H1 (cell line): Measurements from ENCODE around the gene ZBTB1. TPM values are rescaled to one million over a fixed set of nuclear protein-coding genes. Genes with fewer than 3 reads are reported as not detected.

Experiments
- CTCF ChIA-PET: fragments of 300-600 bp; sonication (Branson Sonifier 250); formaldehyde crosslinking; loops from one replicate; lab custom pipeline; 2021; ENCODE audit not compliant: partially characterized antibody; lab: Charles Lee
- POLR2A ChIA-PET: fragments of 300-600 bp; sonication (Branson Sonifier 250); formaldehyde crosslinking; loops from one replicate; lab custom pipeline; 2021; ENCODE audit warnings: inconsistent platforms; ENCODE audit not compliant: partially characterized antibody; lab: Charles Lee
- DNase-seq, 2 experiments: peaks; one replicate each; pipeline versions ENCODE4 v3.0.0 to v3.0.0-alpha.2; 2010 to 2022; ENCODE audit warnings: low spot score in 2 of 2, low read depth in 1 of 2, mixed read lengths in 1 of 2
- FAIRE-seq: peaks from 2 replicates; lab custom pipeline; 2011; peaks lifted over from hg19 to GRCh38; lab: Jason Lieb, UNC
- H2AFZ ChIP-seq: 2 replicates; pipeline ENCODE4 v1.8.1; 2012; ENCODE audit warnings: low read length, inconsistent platforms
- H2AK5ac ChIP-seq: 2 replicates; pipeline ENCODE4 v1.6.1; 2013; ENCODE audit warnings: low read depth, low read length
- H2BK120ac ChIP-seq: replicated peaks from 2 replicates; pipeline ENCODE3; 2013; ENCODE audit warnings: low read depth, low read length, inconsistent platforms
- H2BK12ac ChIP-seq: 2 replicates; pipeline ENCODE4 v1.6.1; 2013; ENCODE audit warnings: low read depth, low read length
- H2BK15ac ChIP-seq: 2 replicates; pipeline ENCODE4 v1.6.1; 2013; ENCODE audit warnings: low read length
- H2BK20ac ChIP-seq: 2 replicates; pipeline ENCODE4 v1.6.1; 2013; ENCODE audit warnings: low read length
- H2BK5ac ChIP-seq: 2 replicates; pipeline ENCODE4 v1.6.1; 2013; ENCODE audit warnings: low read depth, low read length
- H3K14ac ChIP-seq: 2 replicates; pipeline ENCODE4 v1.6.1; 2013; ENCODE audit warnings: inconsistent platforms; ENCODE audit not compliant: insufficient read length
- H3K18ac ChIP-seq: 2 replicates; pipeline ENCODE4 v1.6.1; 2013; ENCODE audit warnings: low read length; ENCODE audit errors: extremely low read depth
- H3K23ac ChIP-seq: 2 replicates; pipeline ENCODE4 v1.6.1; 2013; ENCODE audit warnings: inconsistent platforms; ENCODE audit not compliant: insufficient read length
- H3K23me2 ChIP-seq: 2 replicates; pipeline ENCODE4 v1.6.1; 2013; ENCODE audit warnings: low read depth, low read length
- H3K27ac ChIP-seq: 2 replicates; pipeline ENCODE4 v1.6.1; 2011; ENCODE audit warnings: low read depth, low read length, inconsistent platforms
- H3K27me3 ChIP-seq, 4 experiments: replicated peaks in 1 of 4; 1 replicate in 1 of 4; 2 replicates in 3 of 4; pipeline versions ENCODE4 v1.6.1 to v1.8.1; 2011 to 2013; ENCODE audit warnings: low read length in 3 of 4, mild to moderate bottlenecking in 3 of 4, inconsistent platforms in 2 of 4, mixed read lengths in 2 of 4, moderate library complexity in 1 of 4; ENCODE audit not compliant: control insufficient read depth in 3 of 4, insufficient read depth in 3 of 4; ENCODE audit errors: extremely low read depth in 1 of 4
- H3K36me3 ChIP-seq, 4 experiments: 2 replicates each; pipeline versions ENCODE4 v1.6.1 to v1.8.1; 2011 to 2013; ENCODE audit warnings: mild to moderate bottlenecking in 4 of 4, low read length in 3 of 4, moderate library complexity in 2 of 4, control low read depth in 1 of 4, inconsistent platforms in 1 of 4; ENCODE audit not compliant: insufficient read depth in 4 of 4, control insufficient read depth in 2 of 4
- H3K4ac ChIP-seq: replicated peaks from 2 replicates; pipeline ENCODE3; 2013; ENCODE audit warnings: low read length, low read depth, mixed read lengths, inconsistent platforms; ENCODE audit not compliant: insufficient read length
- H3K4me1 ChIP-seq, 4 experiments: replicated peaks in 1 of 4; 1 replicate in 1 of 4; 2 replicates in 3 of 4; pipeline versions ENCODE4 v1.6.1 to v1.8.1; 2011 to 2013; ENCODE audit warnings: low read length in 3 of 4, inconsistent platforms in 2 of 4, mixed read lengths in 1 of 4; ENCODE audit not compliant: insufficient read depth in 4 of 4, control insufficient read depth in 3 of 4
- H3K4me2 ChIP-seq, 2 experiments: 2 replicates each; pipeline versions ENCODE4 v1.6.1 to v1.8.1; 2011 to 2013; ENCODE audit warnings: low read depth in 2 of 2, low read length in 2 of 2, control low read depth in 1 of 2, inconsistent platforms in 1 of 2, mild to moderate bottlenecking in 1 of 2; ENCODE audit not compliant: insufficient read depth in 1 of 2
- H3K4me3 ChIP-seq, 4 experiments: fragments of 200-600, 300-600 bp in 1 of 4; sonication (generic), shearing (Covaris generic), sonication (Bioruptor Twin) in 1 of 4; 2 replicates each; pipeline versions ENCODE4 v1.5.1 to v1.8.1; 2011 to 2016; ENCODE audit warnings: low read length in 4 of 4, low read depth in 3 of 4, control low read depth in 2 of 4, inconsistent platforms in 2 of 4, mild to moderate bottlenecking in 2 of 4, mixed read lengths in 1 of 4, moderate library complexity in 1 of 4; ENCODE audit not compliant: insufficient read depth in 2 of 4; ENCODE audit errors: extremely low read depth in 1 of 4
- H3K56ac ChIP-seq: replicated peaks from 2 replicates; pipeline ENCODE3; 2013; ENCODE audit warnings: low read depth, mild to moderate bottlenecking, mixed read lengths, low read length, inconsistent platforms; ENCODE audit not compliant: insufficient read length
- H3K79me1 ChIP-seq: 2 replicates; pipeline ENCODE4 v1.6.1; 2013; ENCODE audit warnings: low read depth, low read length, control low read depth
- H3K79me2 ChIP-seq, 2 experiments: 2 replicates each; pipeline versions ENCODE4 v1.6.1 to v1.8.1; 2012 to 2013; ENCODE audit warnings: low read length in 2 of 2, mild to moderate bottlenecking in 2 of 2, inconsistent platforms in 1 of 2; ENCODE audit not compliant: insufficient read depth in 2 of 2, control insufficient read depth in 1 of 2
- H3K9ac ChIP-seq, 4 experiments: replicated peaks in 1 of 4; 1 replicate in 1 of 4; 2 replicates in 3 of 4; pipeline versions ENCODE4 v1.6.1 to v1.8.1; 2011 to 2013; ENCODE audit warnings: low read depth in 3 of 4, low read length in 3 of 4, control low read depth in 2 of 4, mild to moderate bottlenecking in 2 of 4, moderate library complexity in 2 of 4, inconsistent platforms in 1 of 4; ENCODE audit errors: extremely low read depth in 1 of 4
- H3K9me3 ChIP-seq, 2 experiments: 2 replicates each; pipeline versions ENCODE4 v1.6.1 to v1.8.1; 2012 to 2013; ENCODE audit warnings: mild to moderate bottlenecking in 2 of 2, moderate library complexity in 2 of 2, control low read depth in 1 of 2, inconsistent platforms in 1 of 2, low read depth in 1 of 2, low read length in 1 of 2, mixed read lengths in 1 of 2; ENCODE audit not compliant: insufficient read depth in 2 of 2
- H4K20me1 ChIP-seq, 2 experiments: replicated peaks in 1 of 2; 2 replicates each; pipeline versions ENCODE3 to v1.8.1; 2011 to 2013; ENCODE audit warnings: inconsistent platforms in 2 of 2, low read length in 2 of 2, mild to moderate bottlenecking in 1 of 2; ENCODE audit not compliant: insufficient read depth in 2 of 2, control insufficient read depth in 1 of 2
- H4K5ac ChIP-seq: 2 replicates; pipeline ENCODE4 v1.6.1; 2013; ENCODE audit warnings: low read length, low read depth, mixed read lengths, inconsistent platforms; ENCODE audit not compliant: insufficient read length
- H4K8ac ChIP-seq: 2 replicates; pipeline ENCODE4 v1.8.0; 2013; ENCODE audit warnings: mild to moderate bottlenecking, moderate library complexity, low read length, inconsistent platforms; ENCODE audit not compliant: insufficient read depth; ENCODE audit errors: extremely low read depth
- H4K91ac ChIP-seq: replicated peaks from 2 replicates; pipeline ENCODE3; 2013; ENCODE audit warnings: low read length, mixed read lengths, inconsistent platforms; ENCODE audit not compliant: insufficient read length
- JUN ChIP-seq: IDR thresholded peaks from 2 replicates; pipeline ENCODE4 v1.6.1; 2011; ENCODE audit warnings: low read depth, mild to moderate bottlenecking, improper control_type of control experiment, low read length
- POLR2A ChIP-seq, 2 experiments: IDR thresholded peaks; 1 replicate in 1 of 2; 2 replicates in 1 of 2; pipeline ENCODE4 v1.6.1; 2011; ENCODE audit warnings: low read depth in 2 of 2, low read length in 2 of 2, mild to moderate bottlenecking in 2 of 2; ENCODE audit errors: control extremely low read depth in 1 of 2
- POLR2AphosphoS5 ChIP-seq: IDR thresholded peaks from 2 replicates; pipeline ENCODE4 v1.6.1; 2011; ENCODE audit warnings: low read depth, low read length
- RBBP5 ChIP-seq: IDR thresholded peaks from 2 replicates; pipeline ENCODE4 v1.7.1; 2012; ENCODE audit warnings: low read depth, mild to moderate bottlenecking, inconsistent platforms, low read length, moderate library complexity, borderline replicate concordance
- RFX5 ChIP-seq: IDR thresholded peaks from 2 replicates; pipeline ENCODE4 v1.6.1; 2011; ENCODE audit warnings: low read depth, low read length, improper control_type of control experiment, borderline replicate concordance
- SP1 ChIP-seq: IDR thresholded peaks from 2 replicates; pipeline ENCODE4 v1.6.1; 2011; ENCODE audit warnings: low read depth, low read length
- WGBS, 2 experiments: shearing (Covaris generic) in 1 of 2; methylation state at CpG; one replicate each; pipeline versions ENCODE4 v1.1.6 to v1.1.7; 2013 to 2015; ENCODE audit warnings: low lambda C conversion rate in 2 of 2, mixed read lengths in 2 of 2, inconsistent platforms in 1 of 2, low coverage in 1 of 2, missing lambda C conversion rate in 1 of 2; ENCODE audit not compliant: insufficient replicate concordance in 2 of 2, insufficient coverage in 1 of 2, insufficient read length in 1 of 2; ENCODE audit errors: extremely low coverage in 1 of 2, missing lambda C conversion rate in 1 of 2; 5-methylcytosine and 5-hydroxymethylcytosine counted together
- polyA plus RNA-seq, 7 experiments: library from polyadenylated mRNA; depleted of rRNA in 3 of 7; stranded (reverse) in 5 of 7; unstranded in 2 of 7; fragments of >200 nt in 5 of 7; fragments of 200-250 nt in 2 of 7; gene quantifications; 1 replicate in 5 of 7; 2 replicates in 1 of 7; 4 replicates in 1 of 7; pipeline versions ENCODE4 v1.2.1 to v1.2.3, GENCODE V29; 2011 to 2013; ENCODE audit warnings: missing spikeins in 2 of 7, mixed read lengths in 2 of 7
- total RNA-seq: library from RNA; stranded (reverse); fragmentation: NEBNext Ultra II Directional; extraction: Animal tissue kit (Norgen Biotek cat#: 25700); gene quantifications from 2 replicates; pipeline ENCODE4 v1.2.1, GENCODE V29; 2021
- TF ChIP-seq, protein P1 (sequence below): IDR thresholded peaks from 2 replicates; pipeline ENCODE4 v1.6.1; 2012; ENCODE audit warnings: inconsistent platforms

The ZBTB1 gene
- total and polyA plus RNA-seq, 2 of the 8 experiments (the other 6 are each of a cell fraction or from before 2014, with no cell fraction given), result 13.6 to 27.5 TPM

DNA sequence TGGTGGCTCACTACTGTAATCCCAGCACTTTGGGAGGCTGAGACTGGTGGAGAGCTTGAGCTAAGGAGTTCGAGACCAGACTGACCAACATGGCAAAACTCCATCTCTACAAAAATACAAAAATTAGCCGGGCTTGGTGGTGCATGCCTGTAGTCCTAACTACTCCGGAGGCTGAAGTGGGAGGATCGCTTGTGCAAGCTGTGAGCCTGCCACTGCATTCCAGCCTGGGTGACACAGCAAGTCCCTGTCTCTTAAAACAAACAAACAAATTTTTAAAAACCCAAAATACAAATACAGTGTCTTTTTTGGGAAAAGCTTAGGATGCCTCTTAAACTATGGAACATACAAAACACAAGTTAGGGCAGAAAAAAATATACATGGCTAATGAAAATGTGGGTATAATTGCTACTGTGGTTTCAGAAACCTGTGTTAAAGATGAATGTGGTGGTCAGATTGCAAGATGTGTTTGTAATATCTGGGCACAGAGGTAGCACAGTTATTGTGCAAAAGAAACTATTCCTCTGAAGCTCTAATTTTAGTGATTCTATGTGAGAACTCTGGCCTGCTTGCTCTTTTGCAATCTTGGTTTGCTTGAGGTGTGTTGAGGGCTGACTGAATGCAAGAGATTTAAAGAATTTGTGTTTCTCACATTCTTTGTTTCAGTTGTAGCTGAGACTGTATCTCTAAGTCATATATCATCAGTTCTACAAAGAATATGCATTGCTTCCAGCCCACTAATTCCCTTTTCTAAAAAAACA lies 32.1 kb downstream of the ZBTB1 start:
- Histone ChIP-seq H3K4me1 (peaks cover 0 to 12% (median 0%) of the 10 kb centered on the region in 4 experiments; a peak in 3 of 7 replicates), H2BK5ac (no peak overlapping the region), H3K9me3 (peaks cover 11 to 12% of the 10 kb centered on the region in 2 experiments), H3K27me3 (no peaks in the 10 kb centered on the region), H2BK120ac (no peak overlapping the region), H3K9ac (no peak overlapping the region), H3K4me3 (no peak overlapping the region), H4K20me1 (no peaks in the 10 kb centered on the region), H3K18ac (no peak overlapping the region), H3K79me1 (no peaks in the 10 kb centered on the region), H3K23ac (no peak overlapping the region), H4K91ac (no peak overlapping the region), H3K4ac (no peak overlapping the region), H3K79me2 (peaks cover 0 to 7% of the 10 kb centered on the region in 2 experiments; a peak in 1 of 4 replicates), H3K36me3 (peaks cover 0 to 6% (median 0%) of the 10 kb centered on the region in 4 experiments; a peak in 1 of 8 replicates), H3K4me2 (no peak overlapping the region), H2BK15ac (no peak overlapping the region), H3K23me2 (peaks cover 7% of the 10 kb centered on the region; the same call in 1 of the 2 replicates), H4K8ac (no peak overlapping the region; the same call in 1 of the 2 replicates), H2BK12ac (no peak overlapping the region), H2BK20ac (no peak overlapping the region), H3K14ac (no peak overlapping the region), H2AFZ (no peak overlapping the region), H3K27ac (no peak overlapping the region), H4K5ac (no peak overlapping the region), H2AK5ac (no peak overlapping the region), H3K56ac (no peak overlapping the region)
- ChIA-PET POLR2A (interaction anchor here (1.3 to 1.5 kb wide), 2 partner anchors 8 to 31 kb away, joined by 5 to 7 read pairs; no protein-coding TSS in a partner anchor), CTCF (interaction anchor here (0.8 to 3.3 kb wide), 3 partner anchors 10 to 100 kb away, joined by 3 to 14 read pairs (median 4); no protein-coding TSS in a partner anchor)
- WGBS, 2 experiments, result 92% methylated on average over 4 of the region's 4 CpGs; no CpG with 5 or more reads in 1 of the 2 experiments
- DNase-seq (no peak), FAIRE-seq (no peak)
- TF ChIP-seq POLR2A (IDR thresholded peaks at IDR 0.05; ENCODE audit: control extremely low read depth in 1 of 2, low read depth in 2 of 2, low read length in 2 of 2) (no peak), POLR2AphosphoS5 (no peak), JUN (no peak), SP1 (no peak), RFX5 (no peak), RBBP5 (no peak)
- TF ChIP-seq, protein P1, sequence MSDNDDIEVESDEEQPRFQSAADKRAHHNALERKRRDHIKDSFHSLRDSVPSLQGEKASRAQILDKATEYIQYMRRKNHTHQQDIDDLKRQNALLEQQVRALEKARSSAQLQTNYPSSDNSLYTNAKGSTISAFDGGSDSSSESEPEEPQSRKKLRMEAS, result no peak
